GM12878 (cell line): ENCODE measurements around the gene PRR11. TPM values are rescaled to one million over a fixed set of nuclear protein-coding genes. Genes with fewer than 3 reads are reported as not detected.
A peak's percentile ranks its signal among the peaks of the same experiment; 100 is the strongest.

ENCODE experiments used
- ATAC-seq: fragments of 200-7000 bp; cut with Tn5 transposase; 3 replicates; pipeline ENCODE4 v1.9.1; 2020; ENCODE audit warnings: mild to moderate bottlenecking, moderate library complexity
- BruUV-seq: library from RNA; stranded (reverse); fragments of 400-500 nt; replicated peaks from 2 replicates; lab custom pipeline; 2021; lab: Mats Ljungman, UMichigan
- CTCF ChIA-PET: fragments of 300-600 bp; sonication (Branson Sonifier 250); formaldehyde crosslinking; extraction: SDS; loops from one replicate; lab custom pipeline; 2021; ENCODE audit warnings: inconsistent platforms; lab: Yijun Ruan, JAX
- POLR2A ChIA-PET: fragments of 350-600 bp; formaldehyde crosslinking; extraction: SDS; loops from one replicate; lab custom pipeline; 2021; ENCODE audit warnings: inconsistent platforms; lab: Charles Lee
- RAD21 ChIA-PET: fragments of 300-600 bp; sonication (Branson Sonifier 250); formaldehyde crosslinking; loops from one replicate; lab custom pipeline; 2023; ENCODE audit warnings: antibody characterized with exemption; ENCODE audit not compliant: unreplicated experiment; lab: Charles Lee
- SMC1A ChIA-PET: fragments of 300-600 bp; sonication (Branson Sonifier 250); formaldehyde crosslinking; loops from one replicate; lab custom pipeline; 2023; ENCODE audit not compliant: unreplicated experiment, uncharacterized antibody; lab: Charles Lee
- DNase-seq: peaks from one replicate; pipeline ENCODE4 v3.0.0-alpha.2; 2011; ENCODE audit warnings: low read depth, low spot score
- FAIRE-seq: peaks from 3 replicates; lab custom pipeline; 2011; peaks lifted over from hg19 to GRCh38; lab: Jason Lieb, UNC
- H2AFZ ChIP-seq: 2 replicates; pipeline ENCODE4 v1.6.0; 2011; ENCODE audit warnings: low read depth, low read length, control low read depth; ENCODE audit not compliant: control insufficient read depth
- H3K27ac ChIP-seq: 2 replicates; pipeline ENCODE4 v1.5.1; 2011; ENCODE audit warnings: control low read depth; ENCODE audit not compliant: control insufficient read depth, insufficient read depth
- H3K27me3 ChIP-seq, 2 experiments: replicated peaks in 1 of 2; 2 replicates each; pipeline versions ENCODE4 v1.6.0 to v1.6.1; 2011; ENCODE audit warnings: low read length in 1 of 2; ENCODE audit not compliant: control insufficient read depth in 2 of 2, insufficient read depth in 2 of 2
- H3K36me3 ChIP-seq, 2 experiments: 2 replicates each; pipeline ENCODE4 v1.5.1; 2011; ENCODE audit warnings: low read length in 1 of 2; ENCODE audit not compliant: control insufficient read depth in 2 of 2, insufficient read depth in 2 of 2
- H3K4me1 ChIP-seq: 2 replicates; pipeline ENCODE4 v1.6.1; 2011; ENCODE audit warnings: mild to moderate bottlenecking, low read length, moderate library complexity, mixed read lengths; ENCODE audit not compliant: control insufficient read depth, insufficient read depth
- H3K4me2 ChIP-seq: 2 replicates; pipeline ENCODE4 v1.6.0; 2011; ENCODE audit warnings: control low read depth; ENCODE audit not compliant: control insufficient read depth, insufficient read depth
- H3K4me3 ChIP-seq: fragments of 200-600 bp; sonication (generic); 2 replicates; pipeline ENCODE4 v1.5.1; 2016
- H3K79me2 ChIP-seq: 2 replicates; pipeline ENCODE4 v1.6.0; 2011; ENCODE audit warnings: low read length; ENCODE audit not compliant: control insufficient read depth, insufficient read depth
- H3K9ac ChIP-seq: 2 replicates; pipeline ENCODE4 v1.8.0; 2011; ENCODE audit warnings: low read length, control low read depth, mixed read lengths; ENCODE audit not compliant: control insufficient read depth, insufficient read depth
- H3K9me3 ChIP-seq: replicated peaks from 3 replicates; pipeline ENCODE4 v1.5.1; 2011; ENCODE audit warnings: mild to moderate bottlenecking, low read length; ENCODE audit not compliant: control insufficient read depth, insufficient read depth
- H4K20me1 ChIP-seq: 2 replicates; pipeline ENCODE4 v1.6.0; 2011; ENCODE audit not compliant: control insufficient read depth, insufficient read depth
- CHD1 ChIP-seq: IDR thresholded peaks from 2 replicates; pipeline ENCODE4 v1.6.1; 2012; ENCODE audit warnings: low read depth, low read length, improper control_type of control experiment
- EED ChIP-seq: sonication (generic); IDR thresholded peaks from 2 replicates; pipeline ENCODE4 v1.6.1; 2016; ENCODE audit warnings: antibody characterized with exemption, low read depth
- LARP7 ChIP-seq: fragments of 450-650 bp; IDR thresholded peaks from 2 replicates; pipeline ENCODE4 v1.6.1; 2017; ENCODE audit warnings: mild to moderate bottlenecking
- MTA3 ChIP-seq: IDR thresholded peaks from 2 replicates; pipeline ENCODE4 v1.6.1; 2012; ENCODE audit warnings: low read length, inconsistent platforms, borderline replicate concordance
- RAD51 ChIP-seq: fragments of 450-650 bp; IDR thresholded peaks from 2 replicates; pipeline ENCODE4 v1.6.1; 2016; ENCODE audit warnings: moderate library complexity, mild to moderate bottlenecking, inconsistent platforms
- REST ChIP-seq: IDR thresholded peaks from 2 replicates; pipeline ENCODE4 v1.6.1; 2012; ENCODE audit warnings: mild to moderate bottlenecking, low read depth, low read length
- RFX5 ChIP-seq: IDR thresholded peaks from 2 replicates; pipeline ENCODE4 v1.6.1; 2011; ENCODE audit warnings: low read depth, low read length, improper control_type of control experiment
- RUNX3 ChIP-seq: IDR thresholded peaks from 2 replicates; pipeline ENCODE4 v1.6.1; 2012; ENCODE audit warnings: low read length, inconsistent platforms
- SIX5 ChIP-seq: IDR thresholded peaks from 2 replicates; pipeline ENCODE4 v1.6.1; 2011; ENCODE audit warnings: mild to moderate bottlenecking, low read depth, low read length, moderate library complexity; ENCODE audit not compliant: severe bottlenecking
- SP1 ChIP-seq: IDR thresholded peaks from one replicate; pipeline ENCODE4 v1.6.1; 2011; ENCODE audit warnings: low read depth, low read length
- SUPT20H ChIP-seq: IDR thresholded peaks from 2 replicates; pipeline ENCODE4 v1.6.1; 2011; ENCODE audit warnings: low read depth, mild to moderate bottlenecking, low read length, moderate library complexity, borderline replicate concordance; ENCODE audit not compliant: control insufficient read depth
- USF1 ChIP-seq: IDR thresholded peaks from 2 replicates; pipeline ENCODE4 v1.6.1; 2011; ENCODE audit warnings: borderline replicate concordance, low read depth, mild to moderate bottlenecking, moderate library complexity, mixed read lengths, low read length; ENCODE audit not compliant: insufficient read depth; ENCODE audit errors: extremely low read length
- ZNF687 ChIP-seq: fragments of 450-650 bp; IDR thresholded peaks from 2 replicates; pipeline ENCODE4 v1.6.1; 2017; ENCODE audit warnings: mild to moderate bottlenecking, moderate library complexity
- WGBS: methylation state at CpG from one replicate; pipeline ENCODE4 v1.1.6; 2016; ENCODE audit warnings: low lambda C conversion rate; ENCODE audit not compliant: insufficient replicate concordance, insufficient coverage; ENCODE audit errors: missing lambda C conversion rate; 5-methylcytosine and 5-hydroxymethylcytosine counted together
- in situ Hi-C: fragments of 300-500 bp; cut with MboI; formaldehyde crosslinking; loops from 9 replicates; pipeline ENCODE4 v1.14.3; 2018; ENCODE audit warnings: mixed read lengths
- intact Hi-C: fragments of 100-400 bp; cut with micrococcal nuclease; formaldehyde crosslinking; loops from one replicate; pipeline ENCODE4 v1.14.2; 2022; ENCODE audit not compliant: unreplicated experiment
- polyA plus RNA-seq, 11 experiments: library from polyadenylated mRNA; depleted of rRNA in 4 of 11; unstranded in 6 of 11; stranded (reverse) in 5 of 11; fragments of >200 nt; fragmentation: Nextera tagmentation in 4 of 11; fragmentation: Illumina TruSeq in 1 of 11; extraction: Ambion mirVana in 4 of 11; extraction: Trizol in 1 of 11; gene quantifications; 1 replicate in 1 of 11; 2 replicates in 10 of 11; pipeline versions ENCODE4 v1.2.1 to v1.2.3, GENCODE V29; 2011 to 2016; ENCODE audit warnings: inconsistent platforms in 2 of 11, missing spikeins in 2 of 11, low read depth in 1 of 11
- total RNA-seq, 4 experiments: library from RNA; depleted of rRNA in 3 of 4; stranded (reverse); fragments of >200 nt in 3 of 4; fragmentation: Illumina TruSeq in 1 of 4; extraction: Trizol in 1 of 4; gene quantifications; 2 replicates each; pipeline versions ENCODE4 v1.2.1 to v1.2.3, GENCODE V29; 2013 to 2021

The PRR11 gene
- total and polyA plus RNA-seq, 10 of the 15 experiments (the other 5 are each of a cell fraction or from before 2014, with no cell fraction given): 20.8 to 97.0 (median 48.3) TPM

GRCh38 chr17:59219992-59220327, 64.4 kb downstream of the PRR11 start:
- Histone ChIP-seq H3K4me2 (peak overlapping the region; percentile 79), H3K9me3 (no peaks in the 10 kb centered on the region), H3K79me2 (no peaks in the 10 kb centered on the region), H3K27ac (0 out of 2 replicates have a peak overlapping the region, but pooled peaks have one; percentile 9), H2AFZ (peak overlapping the region; percentile 99), H3K27me3 (no peaks in the 10 kb centered on the region), H3K36me3 (no peaks in the 10 kb centered on the region), H4K20me1 (no peaks in the 10 kb centered on the region), H3K4me3 (peak overlapping the region; percentile 49), H3K9ac (no peak overlapping the region; the same call in 1 of the 2 replicates), H3K4me1 (no peaks in the 10 kb centered on the region)
- DNase-seq: no peak
- intact Hi-C loops (loop anchor here (1.0 to 5.0 kb wide), 2 partner anchors 91 to 222 kb away; no protein-coding TSS in a partner anchor), in situ Hi-C loops (no loop called here)
- no TSS peak for BruUV-seq
- ATAC-seq: no peak; the same call in 2 of the 3 replicates
- ChIA-PET SMC1A (interaction anchor here (0.5 to 2.2 kb wide), 12 partner anchors 8 to 222 kb away, joined by 3 to 12 read pairs (median 4); no protein-coding TSS in a partner anchor), RAD21 (interaction anchor here (0.6 to 2.6 kb wide), 10 partner anchors 9 to 449 kb away, joined by 3 to 30 read pairs (median 3); partner anchors contain the start of genes PRR11, SKA2 and SMG8), POLR2A (interaction anchor here (0.6 to 1.5 kb wide), 3 partner anchors 9 to 58 kb away, joined by 3 to 16 read pairs (median 3); partner anchors contain the start of gene SMG8), CTCF (interaction anchor here (0.8 to 2.9 kb wide), 9 partner anchors 9 to 532 kb away, joined by 3 to 32 read pairs (median 7); partner anchors contain the start of gene SMG8)
- WGBS: 40% methylated on average over 7 of the region's 7 CpGs
- no peak for FAIRE-seq
- TF ChIP-seq RUNX3 (no peak), LARP7 (no peak), RFX5 (no peak), SUPT20H (no peak), CHD1 (no peak), MTA3 (no peak), EED (no peak), SIX5 (no peak), REST (no peak), RAD51 (no peak), USF1 (no peak), ZNF687 (no peak), SP1 (no peak)
